Stimulated activated naive B cell treated with anti-CD40 and anti-IgM and Interleukin-4, amounts not matched to agents 10 μg/mL and 1 μg/mL and 100 μg/mL, for 72 hours (primary cell): ENCODE data around the gene PTPRF.

Experiments used
- ATAC-seq, 2 donors: fragments of 150-1000 bp; cut with Tn5 transposase; replicated peaks; 2 replicates each; pipeline ENCODE4 v1.10.0; 2021; ENCODE audit warnings: moderate library complexity in 1 of 2
- DNase-seq: peaks from one replicate; pipeline ENCODE4 v3.0.0; 2021
- H3K27ac Mint-ChIP-seq: one replicate; pipeline ENCODE4 v1.8.0; 2022; ENCODE audit warnings: mild to moderate bottlenecking, mixed read lengths
- H3K27me3 Mint-ChIP-seq, 2 donors: one replicate each; pipeline ENCODE4 v1.8.0; 2022; ENCODE audit warnings: mixed read lengths in 2 of 2
- H3K36me3 Mint-ChIP-seq, 2 donors: one replicate each; pipeline ENCODE4 v1.8.0; 2022; ENCODE audit warnings: mixed read lengths in 2 of 2, mild to moderate bottlenecking in 1 of 2
- H3K4me1 Mint-ChIP-seq, 2 donors: one replicate each; pipeline ENCODE4 v1.8.0; 2022; ENCODE audit warnings: mixed read lengths in 2 of 2, mild to moderate bottlenecking in 1 of 2
- H3K4me3 Mint-ChIP-seq, 2 donors: one replicate each; pipeline ENCODE4 v1.8.0; 2022; ENCODE audit warnings: mild to moderate bottlenecking in 2 of 2, mixed read lengths in 2 of 2, moderate library complexity in 1 of 2
- H3K9me3 Mint-ChIP-seq, 2 donors: one replicate each; pipeline ENCODE4 v1.8.0; 2022; ENCODE audit warnings: mixed read lengths in 2 of 2, mild to moderate bottlenecking in 1 of 2

PTPRF gene

DNA sequence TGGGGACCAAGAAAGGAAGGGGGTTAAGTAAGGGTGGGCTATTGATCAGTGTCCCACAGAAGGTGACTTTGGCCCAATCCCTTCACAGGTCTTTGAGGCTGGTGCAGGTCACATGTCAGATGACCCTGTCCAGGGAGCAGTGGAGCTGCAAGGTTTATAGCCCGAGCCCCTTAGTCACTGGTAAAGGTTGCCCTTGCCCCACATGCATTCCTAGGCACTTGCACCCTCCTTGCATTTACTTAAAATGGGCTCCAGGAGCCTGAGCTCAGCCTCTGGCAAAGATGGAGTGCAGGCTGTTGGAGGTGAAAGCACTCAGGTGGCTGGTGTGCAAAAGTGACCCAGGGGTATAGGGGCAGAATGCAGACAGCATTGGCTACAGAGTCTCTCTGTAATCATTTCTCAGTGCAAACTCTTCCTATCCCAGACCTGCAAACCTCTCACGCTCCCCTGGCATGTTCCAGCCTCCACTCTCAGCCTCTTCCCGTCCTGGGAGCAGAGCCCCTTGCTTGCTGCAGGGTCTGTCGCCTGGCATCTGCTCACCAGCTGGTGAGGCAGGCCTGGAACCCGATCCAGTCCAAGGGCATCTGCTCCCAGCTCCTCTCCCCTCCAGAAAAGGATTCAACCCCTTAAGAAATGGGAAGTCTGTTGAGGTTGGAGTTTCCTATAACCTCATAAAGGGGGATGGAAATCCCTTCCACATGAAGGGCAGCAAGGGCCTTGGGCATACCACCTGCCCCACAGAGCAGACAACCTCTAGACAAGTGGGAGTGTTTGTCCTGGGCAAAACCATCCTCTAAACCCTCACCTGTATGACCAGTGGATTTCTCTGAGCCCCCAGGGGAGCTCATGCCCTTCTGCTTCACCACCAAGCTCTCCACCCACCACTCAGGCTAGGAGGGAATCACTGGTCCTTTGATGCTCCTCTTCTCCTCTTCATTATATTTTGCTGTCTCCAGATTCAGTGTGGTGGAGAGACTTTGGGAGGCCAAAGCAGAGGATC lies 23.1 kb upstream of the PTPRF start:
- no peak for ATAC-seq
- Mint-ChIP-seq H3K9me3 (peaks cover 4 to 5% of the 10 kb centered on the region in 2 donors), H3K36me3 (peaks cover 2 to 3% of the 10 kb centered on the region in 2 donors), H3K4me1 (peaks cover 7 to 12% of the 10 kb centered on the region in 2 donors), H3K27me3 (peaks cover 30 to 33% of the 10 kb centered on the region in 2 donors), H3K4me3 (no peak overlapping the region), H3K27ac (no peak overlapping the region)
- DNase-seq: no peak

DNA sequence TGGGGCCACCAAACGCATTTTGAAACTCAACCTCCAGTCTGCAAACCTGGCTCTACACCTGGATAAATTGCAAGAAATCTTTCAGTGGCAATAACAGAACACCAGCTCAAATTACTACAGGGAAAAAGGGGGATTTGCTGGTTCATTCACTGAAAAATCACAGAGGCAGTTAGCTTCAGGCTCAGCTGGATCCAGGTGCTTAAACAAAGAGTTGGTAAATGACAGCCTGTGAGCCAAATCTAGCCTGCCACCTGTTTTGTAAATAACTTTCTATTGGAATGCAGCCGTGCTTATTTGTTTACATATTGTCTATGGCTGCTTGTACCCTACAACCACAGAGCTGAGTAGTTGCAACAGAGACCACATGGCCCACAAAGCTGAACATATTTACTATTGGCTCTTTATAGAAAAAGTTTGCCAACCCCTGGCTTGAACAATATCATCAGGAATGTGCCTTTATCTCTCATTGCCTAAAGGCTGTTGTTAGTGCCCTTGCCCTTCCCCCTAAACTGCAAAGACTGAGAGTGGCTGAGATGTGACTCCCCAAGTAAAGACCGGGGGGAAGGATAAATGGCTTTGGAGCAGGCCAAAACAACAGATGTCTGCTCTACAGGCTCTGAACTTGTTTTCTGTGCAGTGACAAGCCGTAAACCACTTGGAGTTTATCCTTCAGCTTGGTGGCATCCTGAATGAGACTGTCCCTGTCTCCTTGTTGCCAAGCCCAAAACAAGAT lies 21.5 kb upstream of the PTPRF start:
- no peak for DNase-seq
- Mint-ChIP-seq H3K27me3 (peaks cover 27 to 30% of the 10 kb centered on the region in 2 donors), H3K27ac (no peak overlapping the region), H3K4me3 (no peak overlapping the region), H3K9me3 (peaks cover 4 to 5% of the 10 kb centered on the region in 2 donors), H3K4me1 (peaks cover 7 to 12% of the 10 kb centered on the region in 2 donors), H3K36me3 (peaks cover 2 to 3% of the 10 kb centered on the region in 2 donors)
- no peak for ATAC-seq

DNA sequence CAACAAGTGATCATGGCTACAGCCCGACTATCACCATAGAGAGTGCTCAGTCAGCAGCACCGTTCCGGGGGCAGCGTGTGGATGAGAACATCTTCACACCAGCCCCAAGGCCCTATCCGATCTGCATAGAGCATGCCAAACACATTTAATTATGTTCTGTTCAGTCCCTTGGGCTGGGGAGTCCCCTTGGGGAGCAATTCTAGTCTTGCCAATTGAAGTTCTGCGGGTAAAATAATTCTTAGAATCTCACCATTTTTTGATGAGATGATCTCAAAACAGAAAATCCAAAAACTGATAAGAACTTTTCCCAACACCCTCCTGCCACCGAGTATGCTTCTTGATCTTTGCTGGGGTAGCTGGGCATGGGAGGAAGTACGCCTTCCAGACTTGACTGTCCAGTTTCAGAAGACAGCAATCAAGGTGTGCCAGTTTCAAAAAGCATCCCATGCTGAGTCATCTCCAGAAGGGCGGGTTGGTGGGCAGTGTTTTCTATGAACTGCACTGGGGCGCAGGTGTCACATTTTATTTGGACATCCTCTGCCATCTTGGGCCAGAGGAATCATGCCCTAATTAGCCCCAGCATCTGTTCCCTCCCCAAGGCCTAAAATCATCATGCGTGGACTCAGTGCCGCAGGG lies 20.8 kb upstream of the PTPRF start:
- ATAC-seq (peak; percentile 78 to 87), DNase-seq (peak; percentile 22)
- H3K9me3 Mint-ChIP-seq: peaks cover 4 to 5% of the 10 kb centered on the region in 2 donors
- peaks cover 29 to 32% of the 10 kb centered on the region in 2 donors for H3K27me3 Mint-ChIP-seq
- peaks cover 7 to 12% of the 10 kb centered on the region in 2 donors for H3K4me1 Mint-ChIP-seq
- H3K4me3 Mint-ChIP-seq: no peak overlapping the region
- peaks cover 2 to 3% of the 10 kb centered on the region in 2 donors for H3K36me3 Mint-ChIP-seq
- peak overlapping the region; percentile 47 for H3K27ac Mint-ChIP-seq

DNA sequence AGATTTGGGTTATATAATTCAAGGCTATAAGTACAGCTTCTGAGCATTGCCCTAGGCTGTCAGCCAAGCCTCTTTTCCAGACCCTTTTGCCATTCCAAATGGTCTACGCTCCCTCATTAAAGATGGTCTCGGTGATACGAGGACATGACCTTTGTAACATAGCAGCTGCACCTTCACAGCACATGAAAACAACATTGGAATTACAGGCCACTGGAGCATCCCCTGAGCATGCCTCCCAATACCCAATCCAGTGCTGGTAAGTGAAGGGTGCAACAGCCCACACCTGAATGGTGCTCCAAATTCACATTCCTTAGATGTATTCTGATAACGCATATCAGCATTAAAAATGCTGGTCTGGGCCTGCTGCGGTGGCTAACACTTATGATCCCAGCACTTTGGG lies 20.1 kb upstream of the PTPRF start:
- H3K36me3 Mint-ChIP-seq: peaks cover 2 to 3% of the 10 kb centered on the region in 2 donors
- DNase-seq: no peak
- peaks cover 4 to 5% of the 10 kb centered on the region in 2 donors for H3K9me3 Mint-ChIP-seq
- peaks cover 27 to 38% of the 10 kb centered on the region in 2 donors for H3K27me3 Mint-ChIP-seq
- no peak for ATAC-seq
- H3K4me1 Mint-ChIP-seq: peaks cover 7 to 12% of the 10 kb centered on the region in 2 donors
- no peak overlapping the region for H3K27ac Mint-ChIP-seq
- H3K4me3 Mint-ChIP-seq: no peak overlapping the region

DNA sequence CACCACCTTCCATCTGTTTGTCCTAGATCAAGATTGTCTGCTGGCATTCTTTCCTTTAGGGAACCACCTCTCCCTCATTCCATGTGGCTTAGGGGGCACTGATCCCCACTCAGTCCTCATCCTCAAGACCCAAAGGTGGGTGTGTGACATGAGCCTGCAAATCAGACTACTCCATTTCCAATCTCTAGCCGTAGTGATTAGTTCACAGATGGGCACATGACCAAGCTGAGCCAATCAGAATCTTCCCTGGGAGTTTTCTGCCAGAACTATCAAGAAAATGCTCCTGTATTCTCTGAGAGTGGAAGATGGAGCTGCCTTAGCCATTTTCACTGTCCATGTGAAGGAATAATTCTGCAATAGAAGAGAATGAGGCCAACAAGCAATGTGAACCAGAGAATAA lies 19.3 kb upstream of the PTPRF start:
- Mint-ChIP-seq H3K27ac (no peak overlapping the region), H3K27me3 (peaks cover 21 to 33% of the 10 kb centered on the region in 2 donors), H3K4me3 (no peak overlapping the region), H3K9me3 (peaks cover 4 to 5% of the 10 kb centered on the region in 2 donors), H3K36me3 (peaks cover 2 to 3% of the 10 kb centered on the region in 2 donors), H3K4me1 (peaks cover 7 to 12% of the 10 kb centered on the region in 2 donors)
- ATAC-seq (no peak), DNase-seq (no peak)

DNA sequence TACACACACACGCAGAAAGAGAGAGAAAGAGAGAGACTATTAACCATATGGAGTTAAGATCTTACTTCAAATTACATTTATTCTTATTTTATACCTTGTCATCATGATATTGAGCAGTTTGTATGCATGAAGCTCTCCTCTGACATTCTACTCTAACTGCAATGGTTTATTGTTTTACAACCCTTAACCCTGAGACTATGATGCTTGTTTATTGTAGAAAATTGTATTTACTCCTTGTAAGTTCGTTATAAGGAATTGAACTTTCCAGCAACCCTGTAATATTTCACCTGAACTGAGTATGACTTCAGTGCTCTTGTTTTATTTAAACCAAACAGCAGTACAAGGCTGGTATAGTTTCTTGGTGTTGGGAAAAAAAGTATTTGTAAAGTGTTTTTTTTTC lies 18.6 kb upstream of the PTPRF start:
- peaks cover 2 to 3% of the 10 kb centered on the region in 2 donors for H3K36me3 Mint-ChIP-seq
- no peak overlapping the region for H3K27ac Mint-ChIP-seq
- peaks cover 7 to 12% of the 10 kb centered on the region in 2 donors for H3K4me1 Mint-ChIP-seq
- DNase-seq: no peak
- H3K27me3 Mint-ChIP-seq: peaks cover 26 to 34% of the 10 kb centered on the region in 2 donors
- no peak overlapping the region for H3K4me3 Mint-ChIP-seq
- H3K9me3 Mint-ChIP-seq: peaks cover 4 to 5% of the 10 kb centered on the region in 2 donors
- no peak for ATAC-seq

DNA sequence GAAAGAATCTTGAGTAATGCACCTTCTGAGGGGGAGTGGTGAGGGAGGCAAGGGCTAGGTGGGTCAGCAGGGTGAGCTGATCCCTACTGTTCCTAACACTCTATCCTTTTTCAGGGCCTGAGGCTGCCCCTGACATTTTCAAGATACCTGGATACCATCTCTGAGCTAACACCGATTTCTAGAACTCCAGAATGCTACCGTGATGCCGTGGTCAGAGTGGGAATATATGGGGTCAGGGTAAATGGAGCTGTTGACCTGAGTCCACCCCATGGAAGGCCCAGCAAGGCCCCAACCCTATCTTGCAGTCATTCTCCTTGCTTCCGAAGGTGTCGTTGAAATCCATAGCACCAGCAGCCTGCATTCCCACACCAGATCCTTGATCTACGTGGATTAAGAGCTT lies 18.0 kb upstream of the PTPRF start:
- no peak overlapping the region for H3K27ac Mint-ChIP-seq
- ATAC-seq: no peak
- no peak overlapping the region for H3K4me3 Mint-ChIP-seq
- peaks cover 24 to 32% of the 10 kb centered on the region in 2 donors for H3K27me3 Mint-ChIP-seq
- no peak for DNase-seq
- H3K36me3 Mint-ChIP-seq: peaks cover 2 to 3% of the 10 kb centered on the region in 2 donors
- peaks cover 7 to 12% of the 10 kb centered on the region in 2 donors for H3K4me1 Mint-ChIP-seq
- H3K9me3 Mint-ChIP-seq: peaks cover 4 to 5% of the 10 kb centered on the region in 2 donors

DNA sequence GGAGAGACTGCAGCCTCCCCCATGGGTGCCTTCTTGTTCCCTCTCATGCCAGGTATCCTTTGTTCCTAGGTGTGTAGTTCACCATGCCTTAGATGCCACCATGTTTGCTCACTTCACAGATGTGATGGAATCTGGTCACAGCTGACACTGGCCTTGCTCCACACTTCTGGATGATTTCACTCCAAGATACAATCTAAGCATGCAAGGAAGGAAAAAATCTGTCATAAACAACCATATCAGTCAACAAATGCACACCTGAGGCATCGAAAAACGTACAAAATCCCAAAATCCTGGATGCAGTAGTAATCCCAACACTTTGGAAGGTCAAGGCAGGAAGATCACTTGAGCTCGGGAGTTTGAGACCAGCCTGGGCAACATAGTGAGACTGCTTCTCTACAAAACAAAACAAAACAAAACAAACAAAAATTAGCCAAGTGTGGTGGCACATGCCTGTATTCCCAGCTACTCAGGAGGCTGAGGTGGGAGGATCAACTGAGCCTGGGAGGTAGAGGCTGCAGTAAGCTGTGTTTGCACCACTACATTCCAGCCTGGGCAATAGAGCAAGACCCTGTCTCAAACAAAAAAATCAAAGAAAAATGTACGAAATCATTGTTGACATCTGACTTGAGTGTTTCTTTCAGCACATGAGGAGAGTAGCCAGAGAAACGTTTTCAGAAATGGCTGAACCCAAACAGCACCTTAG lies 17.1 kb upstream of the PTPRF start:
- DNase-seq (no peak), ATAC-seq (no peak)
- Mint-ChIP-seq H3K9me3 (peaks cover 4 to 5% of the 10 kb centered on the region in 2 donors), H3K27ac (no peak overlapping the region), H3K4me1 (peaks cover 7 to 9% of the 10 kb centered on the region in 2 donors), H3K4me3 (no peak overlapping the region), H3K27me3 (peaks cover 15 to 24% of the 10 kb centered on the region in 2 donors), H3K36me3 (peaks cover 2 to 3% of the 10 kb centered on the region in 2 donors)

DNA sequence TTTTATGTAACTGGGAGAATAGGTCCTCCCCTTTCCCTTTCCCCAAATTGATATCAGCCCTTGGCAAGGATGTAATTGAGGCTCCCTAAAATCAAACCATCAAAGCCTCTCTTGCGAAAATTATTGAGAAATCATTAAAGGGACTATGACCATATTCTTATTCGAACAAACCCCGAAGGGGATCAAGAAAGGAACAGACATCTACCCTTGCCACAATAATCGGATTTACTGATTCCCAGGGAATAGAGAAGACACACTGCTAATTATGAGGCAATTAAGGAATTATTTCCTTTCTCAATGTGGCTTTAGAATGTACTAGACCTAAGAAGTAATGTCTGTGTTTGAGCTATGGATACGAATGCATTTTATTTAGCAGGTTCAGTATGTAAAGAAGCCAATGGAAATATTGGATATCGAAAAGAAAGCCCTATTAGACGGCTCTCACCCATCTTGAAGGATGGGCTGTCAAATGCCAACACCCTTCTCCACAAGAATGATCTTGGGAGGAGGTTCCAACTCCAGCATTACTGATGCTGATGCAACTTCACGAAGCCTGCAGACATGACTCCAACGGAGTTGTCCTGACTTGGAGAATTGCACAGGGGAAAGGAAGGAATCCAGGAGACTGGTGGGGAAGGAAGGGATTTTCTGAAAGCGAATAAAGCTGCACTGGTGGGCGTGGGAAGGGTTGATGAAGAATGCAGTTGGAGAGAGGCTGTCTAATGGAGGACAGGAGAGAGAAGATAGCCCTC lies 11.6 kb upstream of the PTPRF start:
- Mint-ChIP-seq H3K4me3 (no peak overlapping the region), H3K4me1 (peaks cover 0 to 3% of the 10 kb centered on the region in 2 donors), H3K27me3 (peaks cover 51 to 60% of the 10 kb centered on the region in 2 donors), H3K36me3 (no peaks in the 10 kb centered on the region), H3K9me3 (no peaks in the 10 kb centered on the region), H3K27ac (no peak overlapping the region)
- ATAC-seq (no peak), DNase-seq (no peak)

DNA sequence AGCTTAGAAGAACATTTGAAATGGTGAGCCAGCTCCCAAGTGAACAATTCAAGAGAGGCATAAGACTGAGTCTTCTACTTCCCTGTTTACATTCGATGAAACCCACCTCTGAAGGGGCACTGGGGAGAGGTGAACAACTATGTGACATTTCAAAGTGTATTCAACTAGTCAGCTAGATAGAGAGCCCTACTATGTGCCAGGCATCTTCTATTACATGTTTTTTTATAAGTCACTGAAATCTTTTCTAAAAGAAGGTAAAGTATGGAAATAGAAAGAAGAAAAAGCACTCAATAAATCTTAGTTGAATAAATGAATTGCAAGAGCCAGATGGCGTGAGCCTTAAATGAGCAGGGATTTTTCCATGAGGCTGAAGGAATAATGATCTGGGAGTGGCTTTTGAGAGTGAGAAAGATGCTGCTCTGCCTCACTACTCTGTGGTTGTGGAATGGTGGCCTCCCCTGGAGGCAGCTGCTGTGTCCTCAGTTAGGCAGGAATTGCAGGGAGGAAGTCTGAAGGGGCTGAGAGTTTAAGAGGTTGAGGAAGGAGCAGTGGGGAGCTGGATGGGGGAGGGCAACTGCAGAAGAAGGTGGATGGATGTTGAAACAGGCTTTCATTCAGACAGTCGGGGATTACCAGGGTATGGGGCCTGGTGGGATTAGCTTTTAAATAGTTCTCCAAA lies 10.4 kb upstream of the PTPRF start:
- DNase-seq: no peak
- no peaks in the 10 kb centered on the region for H3K36me3 Mint-ChIP-seq
- H3K27me3 Mint-ChIP-seq: peaks cover 51 to 64% of the 10 kb centered on the region in 2 donors
- H3K4me1 Mint-ChIP-seq: peaks cover 0 to 3% of the 10 kb centered on the region in 2 donors
- no peak overlapping the region for H3K27ac Mint-ChIP-seq
- H3K4me3 Mint-ChIP-seq: no peak overlapping the region
- no peak for ATAC-seq
- H3K9me3 Mint-ChIP-seq: no peaks in the 10 kb centered on the region

DNA sequence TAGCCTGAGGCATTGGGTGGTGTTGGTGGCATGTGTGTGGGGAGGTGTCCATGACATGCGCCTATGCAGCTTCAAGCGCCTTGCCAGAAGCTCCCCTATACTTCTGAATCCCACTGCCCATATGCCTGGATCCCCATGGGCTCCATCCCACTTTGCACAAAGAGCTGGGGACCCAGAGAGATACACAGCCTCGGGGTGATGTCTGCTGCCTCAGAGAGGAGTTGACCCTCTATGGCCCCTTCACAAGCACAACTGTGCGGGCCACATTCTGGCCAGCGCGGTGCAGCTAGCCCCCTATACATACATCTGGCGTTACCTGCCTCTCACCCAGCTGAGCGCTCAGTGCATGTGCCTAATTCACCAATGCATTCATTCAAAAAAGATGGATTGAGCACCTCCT lies 9.6 kb upstream of the PTPRF start:
- H3K27ac Mint-ChIP-seq: no peak overlapping the region
- no peak for DNase-seq
- H3K27me3 Mint-ChIP-seq: peaks cover 49 to 71% of the 10 kb centered on the region in 2 donors
- H3K4me1 Mint-ChIP-seq: peaks cover 0 to 3% of the 10 kb centered on the region in 2 donors
- no peaks in the 10 kb centered on the region for H3K36me3 Mint-ChIP-seq
- H3K9me3 Mint-ChIP-seq: no peaks in the 10 kb centered on the region
- H3K4me3 Mint-ChIP-seq: no peak overlapping the region
- ATAC-seq: no peak

DNA sequence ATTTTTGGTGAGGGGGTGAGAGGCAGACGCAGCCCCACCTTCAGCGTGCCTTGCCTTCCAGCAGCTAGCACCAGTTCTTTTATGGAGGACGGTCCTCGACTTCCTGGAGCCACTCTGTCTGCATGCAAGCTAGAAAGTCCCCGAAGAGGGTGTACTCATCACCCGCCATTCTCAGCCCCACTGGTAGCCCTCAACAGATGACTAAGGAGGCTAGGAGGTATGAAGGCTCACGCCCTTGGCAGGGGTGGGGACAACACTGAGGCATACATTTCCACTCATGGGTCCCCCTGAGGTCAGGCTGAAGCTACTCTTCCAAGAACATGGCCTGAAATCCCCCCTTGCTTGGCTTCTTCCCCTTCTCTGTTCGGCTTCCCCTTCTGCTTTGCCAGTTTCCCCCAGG lies 8.9 kb upstream of the PTPRF start:
- no peak for DNase-seq
- peaks cover 48 to 70% of the 10 kb centered on the region in 2 donors for H3K27me3 Mint-ChIP-seq
- H3K36me3 Mint-ChIP-seq: no peaks in the 10 kb centered on the region
- H3K27ac Mint-ChIP-seq: no peak overlapping the region
- peaks cover 0 to 3% of the 10 kb centered on the region in 2 donors for H3K4me1 Mint-ChIP-seq
- ATAC-seq: peak in 1 of 2 donors; percentile 41
- H3K9me3 Mint-ChIP-seq: no peaks in the 10 kb centered on the region
- H3K4me3 Mint-ChIP-seq: no peak overlapping the region

DNA sequence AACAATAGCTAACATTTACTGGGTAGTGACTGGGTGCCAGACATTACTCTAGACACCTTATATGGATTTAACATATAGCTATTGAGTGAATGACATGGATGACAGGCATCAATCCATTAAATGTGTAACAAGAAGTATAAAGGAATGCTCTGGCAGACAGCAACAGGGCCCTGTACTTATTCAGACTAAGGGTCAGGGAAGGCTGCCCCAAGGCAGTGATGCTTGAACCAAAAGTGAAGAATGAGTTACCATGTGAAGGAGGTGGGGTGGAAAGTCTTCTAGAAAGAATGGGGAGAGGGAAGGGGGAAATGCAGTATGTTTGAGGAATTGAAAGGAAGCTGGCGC lies 8.3 kb upstream of the PTPRF start:
- ATAC-seq: no peak
- peaks cover 49 to 69% of the 10 kb centered on the region in 2 donors for H3K27me3 Mint-ChIP-seq
- no peak for DNase-seq
- no peaks in the 10 kb centered on the region for H3K36me3 Mint-ChIP-seq
- no peaks in the 10 kb centered on the region for H3K9me3 Mint-ChIP-seq
- no peak overlapping the region for H3K27ac Mint-ChIP-seq
- H3K4me1 Mint-ChIP-seq: peaks cover 0 to 3% of the 10 kb centered on the region in 2 donors
- H3K4me3 Mint-ChIP-seq: no peak overlapping the region
